K562 (cell line): Measurements from ENCODE around the gene CTSF. TPM values are rescaled to one million over a fixed set of nuclear protein-coding genes. Genes with fewer than 3 reads are reported as not detected.

Source experiments
- CEBPG ChIP-seq, 3 experiments: fragments of 200-800 bp in 1 of 3; sonication (Bioruptor generic) in 1 of 3; sonication (generic) in 1 of 3; formaldehyde crosslinking in 1 of 3; IDR thresholded peaks in 2 of 3; conservative IDR thresholded peaks in 1 of 3; 2 replicates each; pipeline versions ENCODE4 v1.6.1 to v1.8.0; 2016 to 2022; ENCODE audit warnings: missing compliant biosample characterization in 2 of 3, missing genetic modification characterization in 2 of 3, mild to moderate bottlenecking in 1 of 3, missing genetic modification reagents in 1 of 3
- DMBX1 ChIP-seq: fragments of 250-450 bp; sonication (Bioruptor Pico); IDR thresholded peaks from 2 replicates; pipeline ENCODE4 v1.8.0; 2022; ENCODE audit warnings: inconsistent platforms, mild to moderate bottlenecking, moderate library complexity, borderline replicate concordance
- DNMT1 ChIP-seq: fragments of 450-650 bp; IDR thresholded peaks from 2 replicates; pipeline ENCODE4 v1.6.1; 2016; ENCODE audit warnings: antibody characterized with exemption, mild to moderate bottlenecking
- FOXA3 ChIP-seq, 2 experiments: fragments of 450-650 bp in 1 of 2; sonication (generic) in 1 of 2; formaldehyde crosslinking; IDR thresholded peaks in 1 of 2; conservative IDR thresholded peaks in 1 of 2; 2 replicates each; pipeline versions ENCODE4 v1.4.0 to v1.8.0; 2020 to 2022; ENCODE audit warnings: mild to moderate bottlenecking in 2 of 2, missing genetic modification reagents in 1 of 2
- GATAD2A ChIP-seq: fragments of 450-650 bp; IDR thresholded peaks from 2 replicates; pipeline ENCODE4 v1.6.1; 2017
- HNRNPLL ChIP-seq: fragments of 200-400 bp; formaldehyde crosslinking; IDR thresholded peaks from 2 replicates; pipeline ENCODE4 v1.6.1; 2017; ENCODE audit warnings: low read length, low read depth, mild to moderate bottlenecking; ENCODE audit not compliant: poor library complexity, severe bottlenecking
- ILK ChIP-seq: fragments of 450-650 bp; IDR thresholded peaks from 2 replicates; pipeline ENCODE4 v1.6.1; 2016; ENCODE audit warnings: missing genetic modification characterization, low read depth, mild to moderate bottlenecking, missing compliant biosample characterization, moderate library complexity, borderline replicate concordance
- MBD2 ChIP-seq: sonication (generic); IDR thresholded peaks from 2 replicates; pipeline ENCODE4 v1.6.1; 2016; ENCODE audit warnings: low read depth, borderline replicate concordance
- NONO ChIP-seq, 2 experiments: fragments of 200-400 bp in 1 of 2; fragments of 450-650 bp in 1 of 2; formaldehyde crosslinking in 1 of 2; IDR thresholded peaks; 2 replicates each; pipeline ENCODE4 v1.6.1; 2017; ENCODE audit warnings: low read depth in 2 of 2, mild to moderate bottlenecking in 2 of 2, moderate library complexity in 2 of 2, low read length in 1 of 2
- POLR2A ChIP-seq: fragments of 450-650 bp; conservative IDR thresholded peaks from 2 replicates; pipeline ENCODE4 v1.6.1; 2016
- RAD21 ChIP-seq, 2 experiments: fragments of 250-450 bp in 1 of 2; fragments of 450-650 bp in 1 of 2; sonication (Bioruptor Pico) in 1 of 2; formaldehyde crosslinking in 1 of 2; IDR thresholded peaks in 1 of 2; conservative IDR thresholded peaks in 1 of 2; 2 replicates each; pipeline versions ENCODE4 v1.4.0 to v1.8.0; 2020 to 2022; ENCODE audit warnings: mild to moderate bottlenecking in 2 of 2, moderate library complexity in 1 of 2
- RBM17 ChIP-seq: fragments of 200-400 bp; formaldehyde crosslinking; IDR thresholded peaks from 2 replicates; pipeline ENCODE4 v1.6.1; 2017; ENCODE audit warnings: low read depth, mild to moderate bottlenecking, low read length, borderline replicate concordance
- RBM34 ChIP-seq: fragments of 200-400 bp; formaldehyde crosslinking; IDR thresholded peaks from 2 replicates; pipeline ENCODE4 v1.6.1; 2018; ENCODE audit warnings: low read length, borderline replicate concordance; ENCODE audit not compliant: insufficient read depth
- SETDB1 ChIP-seq: IDR thresholded peaks from one replicate; pipeline ENCODE4 v1.6.1; 2012; ENCODE audit warnings: low read length, control low read depth, inconsistent platforms
- SIRT6 ChIP-seq: IDR thresholded peaks from one replicate; pipeline ENCODE4 v1.6.1; 2012; ENCODE audit warnings: low read depth, mild to moderate bottlenecking, control low read depth, inconsistent platforms, low read length, moderate library complexity
- SMAD4 ChIP-seq: fragments of 250-450 bp; sonication (Bioruptor Pico); conservative IDR thresholded peaks from 2 replicates; pipeline ENCODE4 v1.8.0; 2021; ENCODE audit warnings: inconsistent platforms, mild to moderate bottlenecking, moderate library complexity
- ZNF354B ChIP-seq: fragments of 250-450 bp; sonication (Bioruptor Pico); IDR thresholded peaks from 2 replicates; pipeline ENCODE4 v1.4.0; 2020
- polyA plus RNA-seq, 8 experiments: library from polyadenylated mRNA; depleted of rRNA in 4 of 8; stranded (reverse) in 5 of 8; unstranded in 3 of 8; fragments of >200 nt; fragmentation: Nextera tagmentation in 2 of 8; fragmentation: Illumina TruSeq in 1 of 8; extraction: Ambion mirVana in 2 of 8; extraction: Trizol in 1 of 8; gene quantifications; 2 replicates each; pipeline versions ENCODE4 v1.2.1 to v1.2.3, GENCODE V29; 2011 to 2014; ENCODE audit warnings: inconsistent platforms in 1 of 8, missing spikeins in 1 of 8
- total RNA-seq, 7 experiments: library from RNA; depleted of rRNA in 6 of 7; stranded (reverse); fragments of >200 nt in 6 of 7; fragmentation: Illumina TruSeq in 2 of 7; extraction: Trizol in 2 of 7; gene quantifications; 2 replicates each; pipeline versions ENCODE4 v1.2.1 to v1.2.3, GENCODE V29; 2011 to 2021; ENCODE audit warnings: low replicate concordance in 1 of 7
- TF ChIP-seq, protein P1 (sequence below), 2 experiments: fragments of 450-650 bp in 1 of 2; sonication (generic) in 1 of 2; formaldehyde crosslinking in 1 of 2; IDR thresholded peaks; 2 replicates each; pipeline versions ENCODE4 v1.7.1 to v1.9.0; 2016 to 2022; ENCODE audit warnings: inconsistent platforms in 1 of 2, mild to moderate bottlenecking in 1 of 2, missing genetic modification reagents in 1 of 2

CTSF gene
- total and polyA plus RNA-seq, 9 of the 15 experiments (the other 6 are each of a cell fraction or from before 2014, with no cell fraction given), result 0.41 to 10.5 (median 3.8) TPM

- TF ChIP-seq, protein P1, sequence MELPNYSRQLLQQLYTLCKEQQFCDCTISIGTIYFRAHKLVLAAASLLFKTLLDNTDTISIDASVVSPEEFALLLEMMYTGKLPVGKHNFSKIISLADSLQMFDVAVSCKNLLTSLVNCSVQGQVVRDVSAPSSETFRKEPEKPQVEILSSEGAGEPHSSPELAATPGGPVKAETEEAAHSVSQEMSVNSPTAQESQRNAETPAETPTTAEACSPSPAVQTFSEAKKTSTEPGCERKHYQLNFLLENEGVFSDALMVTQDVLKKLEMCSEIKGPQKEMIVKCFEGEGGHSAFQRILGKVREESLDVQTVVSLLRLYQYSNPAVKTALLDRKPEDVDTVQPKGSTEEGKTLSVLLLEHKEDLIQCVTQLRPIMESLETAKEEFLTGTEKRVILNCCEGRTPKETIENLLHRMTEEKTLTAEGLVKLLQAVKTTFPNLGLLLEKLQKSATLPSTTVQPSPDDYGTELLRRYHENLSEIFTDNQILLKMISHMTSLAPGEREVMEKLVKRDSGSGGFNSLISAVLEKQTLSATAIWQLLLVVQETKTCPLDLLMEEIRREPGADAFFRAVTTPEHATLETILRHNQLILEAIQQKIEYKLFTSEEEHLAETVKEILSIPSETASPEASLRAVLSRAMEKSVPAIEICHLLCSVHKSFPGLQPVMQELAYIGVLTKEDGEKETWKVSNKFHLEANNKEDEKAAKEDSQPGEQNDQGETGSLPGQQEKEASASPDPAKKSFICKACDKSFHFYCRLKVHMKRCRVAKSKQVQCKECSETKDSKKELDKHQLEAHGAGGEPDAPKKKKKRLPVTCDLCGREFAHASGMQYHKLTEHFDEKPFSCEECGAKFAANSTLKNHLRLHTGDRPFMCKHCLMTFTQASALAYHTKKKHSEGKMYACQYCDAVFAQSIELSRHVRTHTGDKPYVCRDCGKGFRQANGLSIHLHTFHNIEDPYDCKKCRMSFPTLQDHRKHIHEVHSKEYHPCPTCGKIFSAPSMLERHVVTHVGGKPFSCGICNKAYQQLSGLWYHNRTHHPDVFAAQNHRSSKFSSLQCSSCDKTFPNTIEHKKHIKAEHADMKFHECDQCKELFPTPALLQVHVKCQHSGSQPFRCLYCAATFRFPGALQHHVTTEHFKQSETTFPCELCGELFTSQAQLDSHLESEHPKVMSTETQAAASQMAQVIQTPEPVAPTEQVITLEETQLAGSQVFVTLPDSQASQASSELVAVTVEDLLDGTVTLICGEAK (IDR thresholded peaks at IDR 0.05), result no peak
- TF ChIP-seq, protein P1 (CRISPR knock-in tag; IDR thresholded peaks at IDR 0.05), result no peak
- no peak for TF ChIP-seq RBM17
- TF ChIP-seq DMBX1 (CRISPR knock-in tag), result 0 out of 2 replicates have a peak, but pooled peaks have one; percentile 54
- TF ChIP-seq ILK (tag), result no peak
- no peak; the same call in 1 of the 2 replicates for TF ChIP-seq CEBPG (CRISPR knock-in tag; IDR thresholded peaks at IDR 0.05)
- no peak for TF ChIP-seq CEBPG (tag; conservative IDR thresholded peaks at IDR 0.05 in 1 of 2, IDR thresholded peaks at IDR 0.05 in 1 of 2)
- TF ChIP-seq SETDB1, result no peak
- no peak for TF ChIP-seq ZNF354B (CRISPR knock-in tag)
- TF ChIP-seq RBM34, result no peak
- TF ChIP-seq NONO (IDR thresholded peaks at IDR 0.05; ENCODE audit: low read depth in 2 of 2, low read length in 1 of 2), result peak in 1 of 2 experiments; percentile 7; a peak in 1 of 4 replicates
- no peak for TF ChIP-seq POLR2A
- no peak for TF ChIP-seq RAD21 (CRISPR knock-in tag; conservative IDR thresholded peaks at IDR 0.05 in 1 of 2, IDR thresholded peaks at IDR 0.05 in 1 of 2)
- TF ChIP-seq FOXA3 (CRISPR knock-in tag; conservative IDR thresholded peaks at IDR 0.05 in 1 of 2, IDR thresholded peaks at IDR 0.05 in 1 of 2), result peak; percentile 88 to 99
- no peak for TF ChIP-seq SIRT6
- TF ChIP-seq GATAD2A, result no peak
- no peak for TF ChIP-seq MBD2
- no peak for TF ChIP-seq DNMT1
- TF ChIP-seq SMAD4, result peak; percentile 57
- no peak for TF ChIP-seq HNRNPLL
Measured at GRCh38 chr11:66568124-66568916, at the start of gene CTSF (continued).
